Measurements from ENCODE around the gene SLC7A11.
A peak's percentile ranks its signal among the peaks of the same experiment; 100 is the strongest.
"Not testable (repeated sequence)": the region's sequence is repeated elsewhere in the genome, so short reads cannot be mapped to it uniquely, and the experiment has no call there.

Gene SLC7A11

GRCh38 chr4:138235419-138235952, 6.7 kb downstream of the SLC7A11 start:
- H3K27me3 Mint-ChIP-seq = peaks cover 1% of the 10 kb centered on the region
- peak overlapping the region; percentile 48 for H3K27ac Mint-ChIP-seq
- DNase-seq (no peak), ATAC-seq (peak; percentile 72)
- H3K9me3 Mint-ChIP-seq = peaks cover 4% of the 10 kb centered on the region
- peaks cover 22% of the 10 kb centered on the region for H3K4me1 Mint-ChIP-seq
- H3K4me3 Mint-ChIP-seq = no peak overlapping the region
- peaks cover 9% of the 10 kb centered on the region for H3K36me3 Mint-ChIP-seq (ENCODE audit: low read depth)

- Mint-ChIP-seq H3K36me3 (ENCODE audit: low read depth) (peaks cover 8% of the 10 kb centered on the region), H3K9me3 (peaks cover 4% of the 10 kb centered on the region)
These were observed 7.9 kb downstream of the SLC7A11 start for GRCh38 chr4:138234248-138234647.

GRCh38 chr4:138233313-138234034, 8.7 kb downstream of the SLC7A11 start:
- peaks cover 1% of the 10 kb centered on the region for H3K27me3 Mint-ChIP-seq
- peaks cover 15% of the 10 kb centered on the region for H3K4me1 Mint-ChIP-seq
- peaks cover 4% of the 10 kb centered on the region for H3K9me3 Mint-ChIP-seq
- ATAC-seq (no peak), DNase-seq (no peak)
- H3K4me3 Mint-ChIP-seq = no peak overlapping the region
- H3K36me3 Mint-ChIP-seq (ENCODE audit: low read depth) = peaks cover 8% of the 10 kb centered on the region
- no peak overlapping the region for H3K27ac Mint-ChIP-seq

More at GRCh38 chr4:138234248-138234647, 7.9 kb downstream of the SLC7A11 start:
- H3K27ac Mint-ChIP-seq = no peak overlapping the region
- H3K4me1 Mint-ChIP-seq = peaks cover 15% of the 10 kb centered on the region
- no peak for ATAC-seq
- no peak for DNase-seq
- H3K27me3 Mint-ChIP-seq = peaks cover 1% of the 10 kb centered on the region
- H3K4me3 Mint-ChIP-seq = no peak overlapping the region

- H3K36me3 Mint-ChIP-seq (ENCODE audit: low read depth) = peaks cover 8% of the 10 kb centered on the region
- H3K27ac Mint-ChIP-seq = no peak overlapping the region
- peaks cover 1% of the 10 kb centered on the region for H3K27me3 Mint-ChIP-seq
- peaks cover 15% of the 10 kb centered on the region for H3K4me1 Mint-ChIP-seq
- H3K9me3 Mint-ChIP-seq = peaks cover 4% of the 10 kb centered on the region
- H3K4me3 Mint-ChIP-seq = no peak overlapping the region
- DNase-seq (no peak), ATAC-seq (no peak)
These were observed 9.8 kb downstream of the SLC7A11 start for GRCh38 chr4:138232364-138232763.

GRCh38 chr4:138230048-138230447, 12.1 kb downstream of the SLC7A11 start:
- H3K27ac Mint-ChIP-seq = no peak overlapping the region
- no peak overlapping the region for H3K4me3 Mint-ChIP-seq
- peaks cover 3% of the 10 kb centered on the region for H3K36me3 Mint-ChIP-seq (ENCODE audit: low read depth)

GRCh38 chr4:138229160-138229559, 13.0 kb downstream of the SLC7A11 start:
- Mint-ChIP-seq H3K27me3 (peaks cover 1% of the 10 kb centered on the region), H3K4me3 (no peak overlapping the region), H3K27ac (no peak overlapping the region), H3K36me3 (ENCODE audit: low read depth) (peaks cover 3% of the 10 kb centered on the region), H3K4me1 (no peaks in the 10 kb centered on the region), H3K9me3 (no peaks in the 10 kb centered on the region)
- no peak for DNase-seq
- ATAC-seq = no peak

More at GRCh38 chr4:138230048-138230447, 12.1 kb downstream of the SLC7A11 start:
- DNase-seq = no peak
- Mint-ChIP-seq H3K27me3 (peaks cover 1% of the 10 kb centered on the region), H3K4me1 (peaks cover 2% of the 10 kb centered on the region), H3K9me3 (no peaks in the 10 kb centered on the region)
- no peak for ATAC-seq

- peaks cover under 1% of the 10 kb centered on the region for H3K36me3 Mint-ChIP-seq (ENCODE audit: low read depth)
- no peaks in the 10 kb centered on the region for H3K9me3 Mint-ChIP-seq
- ATAC-seq (no peak), DNase-seq (no peak)
- peaks cover 1% of the 10 kb centered on the region for H3K27me3 Mint-ChIP-seq
- H3K27ac Mint-ChIP-seq = no peak overlapping the region
- H3K4me3 Mint-ChIP-seq = no peak overlapping the region
- H3K4me1 Mint-ChIP-seq = no peaks in the 10 kb centered on the region
These were observed 15.8 kb downstream of the SLC7A11 start for GRCh38 chr4:138226351-138226750.

- Mint-ChIP-seq H3K27ac (no peak overlapping the region), H3K9me3 (no peaks in the 10 kb centered on the region), H3K4me3 (no peak overlapping the region), H3K27me3 (no peaks in the 10 kb centered on the region), H3K4me1 (no peaks in the 10 kb centered on the region), H3K36me3 (ENCODE audit: low read depth) (no peaks in the 10 kb centered on the region)
- DNase-seq (no peak), ATAC-seq (no peak)
These were observed 16.7 kb downstream of the SLC7A11 start for GRCh38 chr4:138225477-138225876.

- no peak for ATAC-seq
- H3K27me3 Mint-ChIP-seq = no peaks in the 10 kb centered on the region
- no peaks in the 10 kb centered on the region for H3K36me3 Mint-ChIP-seq (ENCODE audit: low read depth)
- H3K9me3 Mint-ChIP-seq = no peaks in the 10 kb centered on the region
- no peak overlapping the region for H3K4me3 Mint-ChIP-seq
- no peak for DNase-seq
- H3K4me1 Mint-ChIP-seq = no peaks in the 10 kb centered on the region
- no peak overlapping the region for H3K27ac Mint-ChIP-seq
These were observed 17.5 kb downstream of the SLC7A11 start for GRCh38 chr4:138224614-138225013.

- Mint-ChIP-seq H3K27me3 (no peaks in the 10 kb centered on the region), H3K4me1 (no peaks in the 10 kb centered on the region), H3K27ac (no peak overlapping the region), H3K36me3 (ENCODE audit: low read depth) (peaks cover 4% of the 10 kb centered on the region), H3K4me3 (no peak overlapping the region), H3K9me3 (no peaks in the 10 kb centered on the region)
- ATAC-seq (no peak), DNase-seq (no peak)
These were observed 18.8 kb downstream of the SLC7A11 start for GRCh38 chr4:138223231-138223910.

- H3K4me3 Mint-ChIP-seq = no peak overlapping the region
These were observed 20.1 kb downstream of the SLC7A11 start for GRCh38 chr4:138222046-138222445.

GRCh38 chr4:138218976-138219375, 23.2 kb downstream of the SLC7A11 start:
- no peak for DNase-seq
- H3K4me1 Mint-ChIP-seq = no peaks in the 10 kb centered on the region
- no peak overlapping the region for H3K4me3 Mint-ChIP-seq
- peaks cover 4% of the 10 kb centered on the region for H3K36me3 Mint-ChIP-seq (ENCODE audit: low read depth)
- no peak overlapping the region for H3K27ac Mint-ChIP-seq
- no peak for ATAC-seq
- H3K9me3 Mint-ChIP-seq = no peaks in the 10 kb centered on the region
- H3K27me3 Mint-ChIP-seq = no peaks in the 10 kb centered on the region

More at GRCh38 chr4:138222046-138222445, 20.1 kb downstream of the SLC7A11 start:
- DNase-seq (no peak), ATAC-seq (no peak)
- no peak overlapping the region for H3K27ac Mint-ChIP-seq
- no peaks in the 10 kb centered on the region for H3K27me3 Mint-ChIP-seq
- H3K4me1 Mint-ChIP-seq = no peaks in the 10 kb centered on the region
- H3K9me3 Mint-ChIP-seq = no peaks in the 10 kb centered on the region
- peaks cover 4% of the 10 kb centered on the region for H3K36me3 Mint-ChIP-seq (ENCODE audit: low read depth)

- Mint-ChIP-seq H3K36me3 (ENCODE audit: low read depth) (peaks cover 4% of the 10 kb centered on the region), H3K4me3 (no peak overlapping the region), H3K27ac (no peak overlapping the region), H3K27me3 (no peaks in the 10 kb centered on the region), H3K9me3 (no peaks in the 10 kb centered on the region), H3K4me1 (no peaks in the 10 kb centered on the region)
- DNase-seq (no peak), ATAC-seq (no peak)
These were observed 24.6 kb downstream of the SLC7A11 start for GRCh38 chr4:138217567-138217966.

GRCh38 chr4:138216272-138216867, 25.8 kb downstream of the SLC7A11 start:
- peaks cover 4% of the 10 kb centered on the region for H3K36me3 Mint-ChIP-seq (ENCODE audit: low read depth)
- DNase-seq (no peak), ATAC-seq (no peak)
- no peaks in the 10 kb centered on the region for H3K27me3 Mint-ChIP-seq
- no peaks in the 10 kb centered on the region for H3K9me3 Mint-ChIP-seq
- H3K4me1 Mint-ChIP-seq = no peaks in the 10 kb centered on the region
- H3K27ac Mint-ChIP-seq = no peak overlapping the region
- no peak overlapping the region for H3K4me3 Mint-ChIP-seq

- H3K36me3 Mint-ChIP-seq (ENCODE audit: low read depth); H3K27ac Mint-ChIP-seq; H3K4me1 Mint-ChIP-seq; H3K9me3 Mint-ChIP-seq; ATAC-seq; H3K4me3 Mint-ChIP-seq; H3K27me3 Mint-ChIP-seq; DNase-seq: not testable (repeated sequence)
These were observed 31.6 kb downstream of the SLC7A11 start for GRCh38 chr4:138210576-138210975.

All from activated naive CD8-positive, alpha-beta T cell treated with anti-CD3 and anti-CD28 coated beads, Interleukin-2, amount 50 U/mL, for 24 hours (primary cell).